GM18511 (cell line): ENCODE results near the gene MBP.
"Not testable (repeated sequence)": the region's sequence is repeated elsewhere in the genome, so short reads cannot be mapped to it uniquely, and the experiment has no call there.

ENCODE experiments used
- ATAC-seq: cut with Tn5 transposase; IDR thresholded peaks from one replicate; pipeline ENCODE4 v1.9.1; 2021; ENCODE audit warnings: mild to moderate bottlenecking, moderate library complexity; ENCODE audit not compliant: unreplicated experiment

The MBP gene

DNA sequence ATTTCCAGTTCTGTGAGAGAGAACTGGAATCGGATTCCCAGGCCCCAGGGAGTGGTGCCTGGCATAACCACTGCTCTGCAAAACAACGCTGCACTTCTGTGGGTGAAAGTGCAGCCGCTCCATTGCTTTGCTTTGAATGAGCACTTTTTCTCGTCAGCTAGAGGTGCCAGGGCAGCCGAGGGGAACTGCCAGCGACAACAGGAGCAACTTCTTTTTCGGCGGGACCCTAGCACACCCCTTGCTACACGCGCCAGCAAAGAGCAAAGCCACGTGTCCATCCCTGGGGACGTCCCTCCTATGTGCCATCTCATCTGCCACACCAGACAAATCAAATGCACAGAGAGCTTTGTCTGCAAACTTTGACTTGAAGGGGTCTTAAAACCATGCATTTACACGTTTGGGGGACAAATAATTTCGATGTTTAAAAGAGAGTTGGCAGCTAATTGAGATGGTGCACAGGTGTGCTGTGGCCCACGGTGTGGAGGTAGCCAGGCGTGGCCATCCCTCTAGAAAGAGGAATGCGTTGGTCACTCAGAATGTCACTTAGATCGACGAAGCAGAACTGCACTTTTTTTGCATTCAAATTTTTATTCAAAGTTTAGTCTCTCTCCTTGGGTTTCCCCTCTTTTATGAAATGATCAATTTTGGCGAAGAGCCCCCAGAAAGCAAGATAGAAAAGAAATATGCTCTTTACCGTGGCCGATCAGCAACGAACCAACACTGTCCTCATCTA, 151.8 kb downstream of the MBP start:
- ATAC-seq, result peak; percentile 42

DNA sequence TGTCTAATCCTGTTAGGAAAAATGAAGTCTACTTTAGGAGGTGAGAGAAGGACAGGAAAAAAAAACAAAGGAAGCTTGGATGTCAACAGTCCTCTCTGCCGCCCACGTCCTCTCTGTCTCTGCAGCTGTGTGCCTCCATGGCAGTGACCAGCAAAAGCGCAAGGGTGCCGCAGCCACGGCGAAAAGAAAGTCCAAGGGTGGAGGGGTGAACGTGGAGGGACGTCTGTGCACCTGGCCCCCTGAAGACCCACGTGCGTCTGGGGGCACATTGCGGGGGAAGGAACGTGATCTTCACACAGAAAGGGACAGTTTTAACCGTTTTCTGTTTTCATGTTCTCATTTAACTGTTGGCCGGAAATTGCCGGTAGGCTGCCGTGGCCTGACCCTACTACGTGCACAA, 152.7 kb downstream of the MBP start:
- ATAC-seq, result no peak

DNA sequence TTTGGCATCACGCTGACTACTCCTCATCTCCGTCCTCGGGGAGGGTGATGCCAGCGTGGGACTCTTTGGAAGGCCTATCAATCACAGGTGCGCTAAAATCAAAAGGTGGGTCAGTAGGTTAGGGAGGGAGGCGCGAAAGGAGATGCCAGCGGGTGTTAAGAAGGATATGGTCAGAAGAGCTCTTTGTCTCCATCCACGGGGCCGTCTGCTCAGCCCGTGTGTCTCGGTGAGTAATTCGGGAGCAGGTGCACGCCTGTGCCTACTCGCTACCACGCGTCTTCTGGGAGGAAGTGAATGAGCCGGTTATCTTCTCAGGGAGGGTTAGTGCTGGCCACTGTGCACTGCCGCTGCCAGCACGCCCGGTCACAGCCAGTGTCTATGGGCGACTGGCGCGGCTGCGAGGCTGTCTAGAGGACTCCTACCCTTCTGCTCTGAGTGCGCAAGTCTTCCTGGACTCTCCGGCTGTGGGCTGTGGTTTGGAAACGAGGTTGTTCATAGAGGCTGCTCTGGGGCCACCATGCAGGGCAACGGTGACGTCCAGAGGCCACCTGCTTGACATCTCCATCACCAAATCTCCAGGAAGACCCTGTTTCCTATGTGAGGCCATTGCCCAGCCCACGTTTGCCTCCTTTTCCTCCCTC, 153.4 kb downstream of the MBP start:
- ATAC-seq, result no peak

DNA sequence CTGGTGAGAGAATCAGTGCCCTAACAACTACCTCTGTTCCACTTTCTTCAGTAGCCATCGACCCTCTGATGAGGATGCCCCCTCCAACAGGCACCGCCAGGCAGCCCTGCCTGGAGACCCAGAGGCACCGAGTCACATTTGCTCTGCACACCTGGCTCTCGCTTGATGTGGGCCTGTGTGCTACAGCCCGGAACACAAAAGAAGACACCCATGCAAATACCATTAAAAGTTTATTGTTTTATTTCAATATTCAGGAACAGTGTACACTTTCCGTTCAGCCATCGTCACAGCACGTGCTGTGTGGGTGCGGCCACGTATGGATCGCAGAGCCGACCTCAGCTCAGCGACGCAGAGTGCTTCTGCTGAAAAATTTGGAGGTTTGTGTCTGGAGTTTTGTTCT, 154.0 kb downstream of the MBP start:
- no peak for ATAC-seq

DNA sequence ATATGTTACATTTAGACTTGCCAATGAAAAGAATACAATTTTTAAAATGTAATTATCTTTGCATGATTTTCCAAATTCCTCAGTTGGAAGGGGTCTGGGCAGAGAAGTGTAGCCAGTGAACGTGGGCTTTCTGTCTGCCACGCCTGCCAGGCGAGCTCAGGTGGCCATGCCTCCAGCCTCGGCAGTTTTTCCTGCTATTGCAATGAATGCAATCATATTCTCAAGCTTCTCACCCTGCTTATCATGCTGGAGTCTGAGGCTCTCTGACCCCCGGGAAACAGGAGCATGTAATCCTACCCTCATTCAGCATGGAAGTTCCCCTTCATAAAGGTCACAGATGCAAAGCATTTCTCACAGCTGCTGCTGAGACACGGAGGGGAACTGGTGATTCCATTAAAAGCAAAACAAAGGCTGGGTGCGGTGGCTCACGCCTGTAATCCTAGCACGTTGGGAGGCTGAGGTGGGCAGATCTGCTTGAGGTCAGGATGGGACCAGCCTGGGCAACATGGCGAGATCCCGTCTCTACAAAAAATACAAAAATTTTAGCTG, 154.8 kb downstream of the MBP start:
- ATAC-seq, result no peak

DNA sequence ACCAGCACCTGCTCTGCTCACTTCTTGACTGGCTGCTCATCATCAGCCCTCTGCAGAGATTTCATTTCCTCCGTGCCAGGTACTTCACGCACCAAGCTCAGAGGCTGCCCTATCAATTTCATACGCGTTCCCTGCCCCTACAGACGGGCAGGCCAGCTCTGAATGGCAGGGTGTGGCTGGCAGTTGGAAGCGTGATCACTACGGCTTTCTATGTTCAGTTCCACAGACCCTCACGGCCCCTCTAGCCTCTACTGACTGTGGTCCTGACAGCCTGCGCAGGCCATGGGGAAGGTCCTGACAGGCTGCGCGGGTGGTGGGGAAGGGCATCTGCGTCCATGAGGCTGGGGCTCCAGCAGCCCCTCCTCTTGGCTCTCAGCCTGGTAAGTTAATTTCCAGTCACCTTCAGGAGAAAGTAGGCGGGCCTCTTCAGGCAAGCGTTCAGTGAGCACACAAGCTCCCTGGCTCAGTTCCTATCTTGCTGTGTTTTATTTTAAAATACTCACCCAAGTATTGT, 155.4 kb downstream of the MBP start:
- ATAC-seq, result no peak

DNA sequence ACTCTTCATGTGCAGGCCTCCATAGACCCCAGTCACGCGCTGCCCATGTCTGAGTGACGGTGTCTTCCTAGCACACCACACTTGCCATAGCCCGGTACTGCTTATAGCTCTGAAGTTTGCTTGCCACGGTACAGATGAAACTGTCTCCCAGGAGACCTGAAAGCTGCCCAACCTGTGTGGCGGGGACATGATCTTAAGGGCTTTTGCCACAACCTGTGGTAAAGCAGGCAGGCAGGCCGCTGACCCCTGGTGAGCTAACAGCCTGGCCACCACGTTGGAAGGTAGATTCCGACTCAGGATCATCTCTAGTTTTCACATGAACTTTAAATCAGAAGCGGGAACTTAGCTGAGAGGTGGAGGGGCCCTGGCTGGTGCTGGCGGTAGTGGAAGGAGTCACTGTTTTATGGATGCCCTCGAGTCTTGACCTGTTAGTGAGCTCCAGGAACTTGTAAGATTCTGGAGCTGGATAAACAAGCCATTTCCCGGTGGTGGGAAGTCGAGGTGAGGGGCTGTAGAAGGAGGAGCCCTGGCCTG, 156.9 kb downstream of the MBP start:
- no peak for ATAC-seq

DNA sequence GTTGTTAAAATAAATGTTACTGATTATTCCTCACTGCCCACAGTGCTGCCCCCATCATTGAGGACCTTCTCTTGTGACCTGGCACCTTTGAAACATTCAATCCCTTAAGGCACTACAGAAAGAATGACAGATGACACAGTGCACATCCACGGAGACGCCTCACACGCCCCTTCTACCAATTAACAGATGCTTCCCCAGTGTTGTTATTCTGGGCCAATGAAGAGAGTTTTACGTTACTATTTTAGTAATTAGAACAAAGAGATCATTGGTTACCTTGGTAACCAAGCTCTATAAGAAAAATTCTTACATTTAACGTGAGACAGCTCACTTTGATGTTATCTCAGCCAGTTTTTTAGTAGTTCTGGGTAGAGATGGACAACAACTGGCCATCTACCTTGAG, 158.2 kb downstream of the MBP start:
- ATAC-seq, result no peak

DNA sequence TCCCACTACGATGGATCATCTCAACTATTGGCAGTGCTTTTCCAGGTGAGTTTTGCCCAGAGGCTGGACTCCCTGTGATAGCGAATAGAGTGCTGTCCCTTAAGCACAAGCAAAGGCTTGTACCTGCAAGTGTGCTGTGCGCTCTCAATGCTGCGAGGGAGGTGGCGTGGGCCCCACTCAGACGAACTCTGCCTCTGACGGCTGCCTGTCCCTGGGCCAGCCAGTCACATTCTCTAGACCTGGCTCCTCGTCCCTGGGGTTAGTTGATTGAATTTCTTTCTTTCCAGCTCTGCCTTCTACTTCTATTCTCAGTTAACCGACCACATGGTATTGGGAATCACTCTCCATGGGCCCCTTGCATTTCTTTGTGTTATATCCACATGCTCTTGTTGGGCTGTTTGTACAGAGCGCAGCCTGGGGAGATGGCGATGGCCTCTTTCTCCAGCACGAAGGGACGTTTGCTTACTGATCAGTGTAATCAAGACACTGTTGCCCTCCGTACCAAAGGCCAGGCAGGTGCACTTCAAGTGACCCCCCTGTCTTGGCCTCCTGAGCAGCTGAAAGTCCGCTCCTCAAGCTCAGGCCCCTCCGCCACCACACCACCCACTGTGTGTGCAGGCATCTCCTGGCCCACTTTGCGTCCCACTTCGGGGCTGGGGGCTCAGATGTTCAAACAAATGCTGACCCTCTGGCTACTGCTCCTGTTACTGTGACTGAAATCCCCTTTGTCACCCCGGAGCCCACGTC, 158.9 kb downstream of the MBP start:
- no peak for ATAC-seq

DNA sequence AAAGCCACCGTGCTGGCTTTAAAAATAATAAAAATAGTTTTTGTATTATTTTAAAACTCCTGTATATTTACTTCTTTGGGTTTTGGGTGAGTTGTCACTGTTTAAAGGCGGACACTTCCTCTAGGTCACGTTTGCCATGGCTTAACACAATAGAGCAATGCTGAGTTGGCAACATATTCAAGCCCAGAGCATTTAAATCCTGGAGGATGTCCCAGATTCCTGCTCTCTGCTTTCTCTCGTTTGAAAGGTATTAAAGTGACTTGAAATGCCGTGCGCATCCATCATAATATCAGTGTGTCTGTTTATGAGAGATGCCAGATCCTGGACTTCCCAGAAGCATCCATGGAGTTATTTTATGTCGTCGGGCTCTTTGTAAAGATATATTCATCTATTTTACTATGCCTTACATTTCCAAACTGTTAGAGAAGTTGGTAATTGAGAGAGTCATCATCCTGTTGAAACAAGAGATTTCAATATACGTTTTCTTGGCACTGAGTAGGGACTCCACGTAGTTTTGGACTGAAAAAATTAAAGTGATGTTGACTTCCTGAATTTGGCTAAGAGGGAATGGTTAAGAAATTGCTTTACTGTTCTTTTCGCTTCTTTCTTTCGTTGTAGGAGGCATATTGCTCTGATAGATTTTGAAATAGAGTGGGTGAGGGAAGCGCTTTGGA, 159.6 kb downstream of the MBP start:
- no peak for ATAC-seq

DNA sequence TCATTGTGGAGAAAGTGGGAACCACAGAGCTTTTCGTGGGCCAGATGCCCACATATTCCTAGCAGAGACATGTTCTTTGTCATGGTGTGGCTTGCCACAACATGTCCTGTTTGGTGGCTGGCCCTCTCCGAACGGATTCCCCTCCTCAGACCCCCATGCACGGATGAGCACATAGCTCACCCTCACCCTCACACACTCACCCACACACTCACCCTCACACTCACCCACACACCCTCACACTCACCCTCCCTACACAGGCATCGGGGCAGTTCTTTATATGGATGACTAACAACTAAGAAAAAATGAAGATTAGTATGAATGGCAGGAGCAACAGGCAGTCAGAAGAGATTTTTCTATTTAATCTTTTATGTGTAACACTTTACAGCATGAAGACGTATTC, 160.3 kb downstream of the MBP start:
- no peak for ATAC-seq

DNA sequence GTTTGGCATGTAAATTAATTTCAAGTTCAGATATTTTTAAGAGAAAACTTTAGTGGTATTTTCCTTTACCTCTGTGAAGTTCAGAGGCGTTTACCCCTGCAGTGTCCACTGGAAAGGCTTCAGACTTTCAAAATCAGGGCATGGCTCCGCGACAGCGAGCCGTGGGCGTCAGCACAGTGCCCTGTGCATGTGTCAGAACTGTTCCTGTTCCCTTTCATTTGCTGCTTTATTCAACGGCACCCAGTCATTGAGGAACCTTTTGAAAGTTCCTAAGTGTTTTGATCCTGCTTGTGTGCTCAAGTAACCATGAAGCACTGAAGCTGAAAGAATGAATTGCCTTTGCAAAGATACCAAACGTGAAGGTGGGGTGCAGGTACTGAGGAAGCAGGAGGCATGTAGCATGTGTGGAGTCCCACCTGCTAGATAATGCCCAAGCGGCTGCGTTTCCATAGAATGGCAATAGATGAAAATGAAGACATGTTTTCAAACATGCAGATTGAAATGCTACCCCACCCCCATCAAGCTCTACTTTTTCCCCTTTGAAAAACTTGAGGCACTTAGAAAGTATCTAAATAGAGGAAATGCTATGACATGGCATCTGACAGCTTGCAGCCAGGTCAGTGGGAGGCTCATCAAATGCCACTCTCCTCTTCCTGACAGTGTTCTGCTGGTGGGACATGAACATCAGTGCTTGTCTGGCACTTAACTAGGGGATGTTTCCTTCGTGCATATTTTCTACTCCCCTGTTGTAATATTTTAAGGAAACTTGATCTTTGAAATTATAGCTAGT, 161.6 kb downstream of the MBP start:
- ATAC-seq, result no peak

DNA sequence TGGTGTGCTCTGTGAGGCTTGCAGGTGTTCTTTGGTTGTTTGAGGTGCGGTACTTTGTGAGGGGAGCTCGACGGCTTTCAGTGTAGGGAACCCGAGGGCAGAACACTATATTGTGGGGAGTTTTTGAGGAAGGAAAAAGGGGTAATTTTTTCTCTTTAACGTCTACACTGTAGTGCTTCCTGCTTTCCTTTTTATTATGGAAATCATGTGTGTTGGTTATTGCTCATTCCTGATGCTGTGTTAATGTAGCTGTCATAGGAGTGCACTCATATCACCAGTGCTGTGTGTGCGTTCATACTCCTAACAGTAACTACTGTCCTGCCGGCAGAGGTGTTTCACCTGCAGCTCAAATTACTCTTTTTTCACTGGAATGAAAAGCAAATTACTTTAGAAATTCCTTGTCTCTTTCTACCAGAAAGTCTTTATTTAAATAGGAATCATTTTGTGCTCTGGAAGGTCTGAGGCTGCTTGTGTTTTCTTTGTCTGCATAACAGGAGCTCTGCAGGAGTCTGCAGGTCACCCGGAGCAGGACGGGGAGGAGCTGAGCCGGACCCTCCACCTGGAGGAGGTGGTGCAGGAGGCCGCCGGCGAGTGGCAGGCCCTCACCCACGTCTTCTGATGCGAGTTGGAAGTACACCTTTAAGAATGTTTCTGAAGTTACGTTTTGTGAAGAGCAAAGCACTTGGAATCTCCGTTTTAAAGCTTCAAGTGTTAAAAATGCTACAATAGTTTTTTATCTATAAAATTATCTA, 164.7 kb downstream of the MBP start:
- ATAC-seq, result no peak

DNA sequence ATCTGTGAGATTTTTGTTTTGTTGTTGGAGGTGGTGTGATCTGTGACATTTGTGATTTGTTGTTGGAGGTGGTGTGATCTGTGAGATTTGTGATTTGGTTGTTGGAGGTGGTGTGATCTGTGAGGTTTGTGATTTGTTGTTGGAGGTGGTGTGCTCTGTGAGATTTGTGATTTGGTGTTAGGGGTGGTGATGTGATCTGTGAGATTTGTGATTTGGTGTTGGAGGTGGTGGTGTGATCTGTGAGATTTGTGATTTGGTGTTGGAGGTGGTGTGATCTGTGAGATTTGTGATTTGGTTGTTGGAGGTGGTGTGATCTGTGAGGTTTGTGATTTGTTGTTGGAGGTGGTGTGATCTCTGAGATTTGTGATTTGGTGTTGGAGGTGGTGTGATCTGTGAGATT, 165.3 kb downstream of the MBP start:
- ATAC-seq, result not testable (repeated sequence)

DNA sequence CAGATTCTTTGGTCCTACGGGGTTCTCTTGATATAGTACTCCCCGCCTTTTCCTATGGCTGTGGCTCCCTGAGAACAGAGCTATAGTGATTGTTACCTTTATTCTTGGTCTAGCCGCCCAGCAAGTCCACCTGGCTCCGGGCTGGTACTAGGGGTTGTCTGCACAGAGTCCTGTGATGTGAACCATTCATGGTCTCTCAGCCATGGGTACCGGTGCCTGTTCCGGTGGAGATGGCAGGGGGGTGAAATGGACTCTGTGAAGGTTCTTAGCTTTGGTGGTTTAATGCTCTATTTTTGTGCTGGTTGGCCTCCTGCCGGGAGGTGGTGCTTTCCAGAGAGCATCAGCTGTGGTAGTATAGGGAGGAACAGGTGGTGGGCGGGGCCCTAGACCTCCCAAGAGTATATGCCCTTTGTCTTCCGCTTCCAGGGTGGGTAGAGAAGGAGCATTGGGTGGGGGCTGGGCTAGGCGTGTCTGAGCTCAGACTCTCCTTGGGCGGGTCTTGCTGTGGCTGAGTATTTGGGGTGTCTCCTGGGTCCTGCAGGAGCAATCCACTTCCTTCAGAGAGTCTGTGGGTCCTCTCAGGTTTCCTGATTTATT, 166.9 kb downstream of the MBP start:
- ATAC-seq, result peak; percentile 79

DNA sequence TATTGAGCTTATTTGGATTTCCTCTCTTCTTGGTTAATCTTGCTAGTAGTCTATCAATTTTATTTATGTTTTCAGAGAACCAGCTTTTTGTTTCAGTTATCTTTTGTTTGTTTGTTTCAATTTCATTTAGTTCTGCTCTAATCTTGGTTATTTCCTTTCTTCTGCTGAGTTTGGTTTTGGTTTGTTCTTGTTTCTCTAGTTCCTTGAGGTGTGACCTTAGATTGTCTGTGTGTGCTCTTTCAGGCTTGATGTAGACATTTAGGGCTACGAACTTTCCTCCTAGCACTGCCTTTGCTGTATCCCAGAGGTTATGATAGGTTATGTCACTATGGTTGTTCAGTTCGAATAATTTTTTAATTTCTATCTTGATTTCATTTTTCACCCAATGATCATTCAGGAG, 168.6 kb downstream of the MBP start:
- ATAC-seq, result peak; percentile 54

DNA sequence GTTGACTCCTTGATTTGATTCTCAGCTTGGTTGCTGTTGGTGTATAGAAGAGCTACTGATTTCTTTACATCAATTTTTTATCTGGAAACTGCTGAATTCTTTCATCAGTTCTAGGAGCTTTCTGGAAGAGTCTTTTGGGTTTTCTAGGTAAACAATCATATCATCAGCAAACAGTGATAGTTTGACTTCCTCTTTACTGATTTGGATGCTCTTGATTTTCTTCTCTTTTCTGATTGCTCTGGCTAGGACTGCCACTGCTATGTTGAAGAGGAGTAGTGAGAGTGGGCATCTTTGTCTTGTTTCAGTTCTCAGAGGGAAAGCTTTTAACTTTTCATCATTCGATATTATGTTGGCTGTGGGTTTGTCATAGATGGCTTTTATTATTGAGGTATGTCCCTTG, 169.7 kb downstream of the MBP start:
- no peak for ATAC-seq

DNA sequence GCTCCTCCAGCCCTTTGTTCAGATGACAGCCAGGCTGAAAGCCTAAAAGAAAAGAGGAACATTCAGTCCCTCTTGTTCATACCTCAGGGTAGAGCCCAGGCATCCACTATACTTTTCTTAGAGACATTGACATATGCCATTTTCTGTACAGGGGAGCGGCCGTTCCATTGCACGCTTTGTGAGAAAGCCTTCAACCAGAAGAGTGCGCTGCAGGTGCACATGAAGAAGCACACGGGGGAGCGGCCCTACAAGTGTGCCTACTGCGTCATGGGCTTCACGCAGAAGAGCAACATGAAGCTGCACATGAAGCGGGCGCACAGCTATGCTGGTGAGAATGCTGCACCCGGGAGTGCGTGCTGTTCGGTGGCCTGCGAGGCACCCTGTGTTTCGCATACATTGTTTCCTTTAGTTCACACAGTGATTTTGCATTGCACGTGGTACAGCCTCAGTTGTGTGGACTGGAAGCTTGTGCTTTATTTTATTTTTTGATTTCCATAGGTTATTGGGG, 172.0 kb downstream of the MBP start:
- no peak for ATAC-seq

DNA sequence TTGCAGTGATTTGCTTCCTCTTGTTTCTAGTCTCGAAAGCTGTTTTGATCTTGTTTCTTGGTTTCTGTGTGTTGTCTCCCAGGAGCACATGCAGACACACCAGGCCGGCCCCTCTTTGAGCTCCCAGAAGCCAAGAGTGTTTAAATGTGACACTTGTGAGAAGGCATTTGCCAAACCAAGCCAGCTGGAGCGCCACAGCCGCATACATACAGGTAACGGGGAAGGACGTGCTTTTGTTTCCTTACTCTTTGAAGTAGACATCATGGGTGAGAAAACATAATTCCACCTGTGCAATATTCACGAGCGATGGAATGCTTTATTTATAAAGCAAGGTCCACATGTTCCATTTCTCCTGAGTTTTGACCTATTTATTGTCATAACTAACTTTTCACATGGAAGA, 173.0 kb downstream of the MBP start:
- ATAC-seq, result no peak
